AG04449 (cell line): ENCODE data around the gene MYO16.

Experiments used
- CTCF ChIA-PET: fragments of 350-600 bp; formaldehyde crosslinking; extraction: SDS; loops from one replicate; lab custom pipeline; 2021; ENCODE audit warnings: antibody characterized with exemption; lab: Yijun Ruan, JAX
- POLR2A ChIA-PET: fragments of 400-600, 350-600 bp; formaldehyde crosslinking; extraction: SDS; loops from one replicate; lab custom pipeline; 2020; ENCODE audit warnings: antibody characterized with exemption, inconsistent platforms; lab: Yijun Ruan, JAX
- DNase-seq: peaks from one replicate; pipeline ENCODE4 v3.0.0-alpha.2; 2010; ENCODE audit warnings: low read depth, low spot score
- H3K4me3 ChIP-seq: 2 replicates; pipeline ENCODE4 v1.5.1; 2011; ENCODE audit warnings: low read depth, mild to moderate bottlenecking, control low read depth, low read length
- TF ChIP-seq, protein P1 (sequence below): IDR thresholded peaks from one replicate; pipeline ENCODE4 v1.5.1; 2011; ENCODE audit warnings: mild to moderate bottlenecking, moderate library complexity, low read length, control low read depth, inconsistent platforms; ENCODE audit not compliant: insufficient read depth; ENCODE audit errors: missing control alignments

Gene MYO16

GRCh38 chr13:109121826-109122225 lies 492.4 kb downstream of the MYO16 start:
- TF ChIP-seq, protein P1, sequence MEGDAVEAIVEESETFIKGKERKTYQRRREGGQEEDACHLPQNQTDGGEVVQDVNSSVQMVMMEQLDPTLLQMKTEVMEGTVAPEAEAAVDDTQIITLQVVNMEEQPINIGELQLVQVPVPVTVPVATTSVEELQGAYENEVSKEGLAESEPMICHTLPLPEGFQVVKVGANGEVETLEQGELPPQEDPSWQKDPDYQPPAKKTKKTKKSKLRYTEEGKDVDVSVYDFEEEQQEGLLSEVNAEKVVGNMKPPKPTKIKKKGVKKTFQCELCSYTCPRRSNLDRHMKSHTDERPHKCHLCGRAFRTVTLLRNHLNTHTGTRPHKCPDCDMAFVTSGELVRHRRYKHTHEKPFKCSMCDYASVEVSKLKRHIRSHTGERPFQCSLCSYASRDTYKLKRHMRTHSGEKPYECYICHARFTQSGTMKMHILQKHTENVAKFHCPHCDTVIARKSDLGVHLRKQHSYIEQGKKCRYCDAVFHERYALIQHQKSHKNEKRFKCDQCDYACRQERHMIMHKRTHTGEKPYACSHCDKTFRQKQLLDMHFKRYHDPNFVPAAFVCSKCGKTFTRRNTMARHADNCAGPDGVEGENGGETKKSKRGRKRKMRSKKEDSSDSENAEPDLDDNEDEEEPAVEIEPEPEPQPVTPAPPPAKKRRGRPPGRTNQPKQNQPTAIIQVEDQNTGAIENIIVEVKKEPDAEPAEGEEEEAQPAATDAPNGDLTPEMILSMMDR = no peak
- H3K4me3 ChIP-seq = no peak overlapping the region
- ChIA-PET CTCF (no interaction called here), POLR2A (no interaction called here)
- DNase-seq = no peak

- DNase-seq = no peak
- TF ChIP-seq, protein P1 = no peak
- CTCF ChIA-PET = no interaction called here
- POLR2A ChIA-PET = no interaction called here
- no peak overlapping the region for H3K4me3 ChIP-seq
Observed at GRCh38 chr13:109123971-109124370, 494.6 kb downstream of the MYO16 start.

DNA sequence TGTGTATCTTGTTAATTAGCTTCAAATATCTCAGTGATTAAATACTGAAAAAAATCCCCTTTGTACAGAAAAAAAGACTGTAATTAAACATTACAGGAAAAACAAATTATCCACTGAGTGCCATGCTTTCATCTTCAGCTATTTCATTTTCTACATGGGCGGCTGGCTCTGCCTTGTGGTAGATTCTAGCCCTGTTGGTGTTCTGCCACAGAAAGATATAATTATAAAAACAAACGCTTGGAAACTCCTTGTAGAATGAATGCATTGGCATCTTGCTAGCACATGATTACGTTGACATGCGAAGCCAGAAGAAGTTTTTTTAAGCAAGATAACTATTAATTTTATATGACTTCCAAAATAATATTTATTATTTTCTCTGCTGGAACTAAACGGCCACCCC lies 496.8 kb downstream of the MYO16 start:
- no peak overlapping the region for H3K4me3 ChIP-seq
- POLR2A ChIA-PET = no interaction called here
- TF ChIP-seq, protein P1 = no peak
- CTCF ChIA-PET = no interaction called here
- no peak for DNase-seq

- CTCF ChIA-PET = no interaction called here
- TF ChIP-seq, protein P1 = no peak
- no peak overlapping the region for H3K4me3 ChIP-seq
- no peak for DNase-seq
- POLR2A ChIA-PET = no interaction called here
Observed at GRCh38 chr13:109126891-109127641, 497.7 kb downstream of the MYO16 start.

DNA sequence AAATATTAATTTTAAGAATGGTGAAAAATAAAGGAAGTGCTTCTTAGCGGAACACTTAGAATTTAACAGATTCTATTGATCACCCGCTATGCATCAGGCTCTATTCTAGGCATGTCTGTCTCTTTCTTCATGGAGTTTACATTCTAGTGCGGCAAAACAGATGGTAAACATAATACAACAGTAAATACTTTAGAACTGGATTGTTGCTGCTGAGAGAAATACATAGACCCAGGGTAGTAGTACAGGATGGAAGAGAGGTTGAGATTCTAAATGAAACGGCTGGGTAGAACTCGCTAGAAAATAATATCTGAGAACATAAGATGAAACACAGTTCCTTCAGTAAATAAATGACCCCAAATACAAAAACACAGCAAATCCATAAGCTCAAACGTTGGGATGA lies 498.7 kb downstream of the MYO16 start:
- POLR2A ChIA-PET = no interaction called here
- no peak for DNase-seq
- no peak overlapping the region for H3K4me3 ChIP-seq
- CTCF ChIA-PET = interaction anchor here (0.7 kb wide), 1 partner anchor 222 kb away, joined by 3 read pairs; no protein-coding TSS in a partner anchor
- TF ChIP-seq, protein P1 = no peak

GRCh38 chr13:109130093-109130835 lies 500.9 kb downstream of the MYO16 start:
- no peak for DNase-seq
- TF ChIP-seq, protein P1 = no peak
- ChIA-PET POLR2A (no interaction called here), CTCF (interaction anchor here (1.3 to 1.5 kb wide), 2 partner anchors 170 to 215 kb away, joined by 3 read pairs; no protein-coding TSS in a partner anchor)
- no peak overlapping the region for H3K4me3 ChIP-seq
